SK-N-SH (cell line): ENCODE data around the gene TLE6. TPM values are rescaled to one million over a fixed set of nuclear protein-coding genes. Genes with fewer than 3 reads are reported as not detected.
A peak's percentile ranks its signal among the peaks of the same experiment; 100 is the strongest.

Experiments
- CTCF ChIA-PET: fragments of 300-600, 350-600 bp; formaldehyde crosslinking; extraction: SDS; loops from one replicate; lab custom pipeline; 2021; lab: Yijun Ruan, JAX
- POLR2A ChIA-PET: fragments of 350-600 bp; sonication (Branson Sonifier 250); formaldehyde crosslinking; extraction: SDS; loops from one replicate; lab custom pipeline; 2020; ENCODE audit warnings: antibody characterized with exemption, inconsistent platforms; lab: Yijun Ruan, JAX
- DNase-seq: peaks from one replicate; pipeline ENCODE4 v3.0.0; 2012
- H2AFZ ChIP-seq: fragments of 200-600 bp; sonication (generic); 2 replicates; pipeline ENCODE4 v1.8.1; 2016; ENCODE audit warnings: antibody characterized with exemption, mild to moderate bottlenecking, low read depth
- H3F3A ChIP-seq: fragments of 200-600 bp; sonication (generic); replicated peaks from 2 replicates; pipeline ENCODE3; 2016; ENCODE audit warnings: antibody characterized with exemption, mild to moderate bottlenecking; ENCODE audit not compliant: insufficient read depth
- H3K27ac ChIP-seq, 2 experiments: fragments of 200-500 bp in 1 of 2; fragments of 200-600 bp in 1 of 2; sonication (Bioruptor generic) in 1 of 2; sonication (generic), shearing (Covaris generic) in 1 of 2; 2 replicates each; pipeline versions ENCODE4 v1.5.1 to v1.6.1; 2014 to 2016; ENCODE audit warnings: low read depth in 2 of 2, inconsistent platforms in 1 of 2, low read length in 1 of 2, mild to moderate bottlenecking in 1 of 2, mixed read lengths in 1 of 2
- H3K27me3 ChIP-seq: fragments of 200-600 bp; sonication (generic), shearing (Covaris generic); 2 replicates; pipeline ENCODE4 v1.6.1; 2016; ENCODE audit warnings: mixed run types; ENCODE audit not compliant: insufficient read depth
- H3K36me3 ChIP-seq, 2 experiments: fragments of 200-500 bp in 1 of 2; fragments of 200-600 bp in 1 of 2; sonication (Bioruptor generic) in 1 of 2; sonication (generic) in 1 of 2; replicated peaks in 1 of 2; 2 replicates each; pipeline versions ENCODE3 to v1.5.1; 2014 to 2016; ENCODE audit warnings: low read length in 1 of 2, mild to moderate bottlenecking in 1 of 2; ENCODE audit not compliant: insufficient read depth in 2 of 2, control insufficient read depth in 1 of 2
- H3K4me1 ChIP-seq, 2 experiments: fragments of 200-500 bp in 1 of 2; fragments of 200-600 bp in 1 of 2; sonication (Bioruptor generic) in 1 of 2; sonication (generic), shearing (Covaris generic) in 1 of 2; 2 replicates each; pipeline versions ENCODE4 v1.5.1 to v1.6.1; 2014 to 2016; ENCODE audit warnings: low read depth in 1 of 2, low read length in 1 of 2, mixed run types in 1 of 2; ENCODE audit not compliant: insufficient read depth in 2 of 2, control insufficient read depth in 1 of 2
- H3K4me2 ChIP-seq: fragments of 200-600 bp; sonication (generic), shearing (Covaris generic); 2 replicates; pipeline ENCODE4 v1.6.1; 2017; ENCODE audit warnings: mixed run types
- H3K4me3 ChIP-seq, 2 experiments: fragments of 200-500 bp in 1 of 2; fragments of 200-600 bp in 1 of 2; sonication (Bioruptor generic) in 1 of 2; sonication (generic), shearing (Covaris generic) in 1 of 2; 2 replicates each; pipeline versions ENCODE4 v1.5.1 to v1.8.1; 2014 to 2016; ENCODE audit warnings: low read depth in 2 of 2, inconsistent platforms in 1 of 2, low read length in 1 of 2, mild to moderate bottlenecking in 1 of 2, mixed read lengths in 1 of 2, moderate library complexity in 1 of 2
- H3K79me2 ChIP-seq: fragments of 200-600 bp; sonication (generic); 2 replicates; pipeline ENCODE4 v1.8.1; 2017; ENCODE audit warnings: mild to moderate bottlenecking; ENCODE audit not compliant: insufficient read depth
- H3K9ac ChIP-seq: fragments of 200-600 bp; sonication (generic); 2 replicates; pipeline ENCODE4 v1.6.1; 2017; ENCODE audit warnings: mixed run types
- H3K9me2 ChIP-seq: fragments of 200-600 bp; sonication (generic); 2 replicates; pipeline ENCODE4 v1.6.1; 2017; ENCODE audit warnings: mixed run types
- H3K9me3 ChIP-seq: fragments of 200-600 bp; sonication (generic); 2 replicates; pipeline ENCODE4 v1.6.1; 2017; ENCODE audit warnings: mixed run types, mild to moderate bottlenecking, moderate library complexity
- H4K20me1 ChIP-seq: fragments of 200-600 bp; sonication (generic); 2 replicates; pipeline ENCODE4 v1.6.1; 2017; ENCODE audit warnings: mild to moderate bottlenecking, mixed run types; ENCODE audit not compliant: insufficient read depth
- CHD2 ChIP-seq: fragments of 150-350 bp; IDR thresholded peaks from 2 replicates; pipeline ENCODE4 v1.6.1; 2018; ENCODE audit warnings: low read length; ENCODE audit not compliant: partially characterized antibody
- ELF1 ChIP-seq: IDR thresholded peaks from 2 replicates; pipeline ENCODE4 v1.4.0; 2012
- EP300 ChIP-seq, 2 experiments: IDR thresholded peaks; 2 replicates each; pipeline versions ENCODE4 v1.4.0 to v1.6.1; 2012; ENCODE audit warnings: borderline replicate concordance in 1 of 2, low read depth in 1 of 2, low read length in 1 of 2
- FOSL2 ChIP-seq: IDR thresholded peaks from 2 replicates; pipeline ENCODE4 v1.4.0; 2012; ENCODE audit warnings: low read depth, mild to moderate bottlenecking, moderate library complexity, borderline replicate concordance
- GATA2 ChIP-seq: sonication (generic); formaldehyde crosslinking; IDR thresholded peaks from 2 replicates; pipeline ENCODE4 v1.5.0; 2020; ENCODE audit warnings: mild to moderate bottlenecking, missing genetic modification reagents
- JUND ChIP-seq: IDR thresholded peaks from 2 replicates; pipeline ENCODE4 v1.4.0; 2012
- MEF2A ChIP-seq: IDR thresholded peaks from 2 replicates; pipeline ENCODE4 v1.4.0; 2012; ENCODE audit warnings: low read depth, borderline replicate concordance
- NFIC ChIP-seq: IDR thresholded peaks from 2 replicates; pipeline ENCODE4 v1.4.0; 2012; ENCODE audit warnings: borderline replicate concordance
- NRF1 ChIP-seq: IDR thresholded peaks from 2 replicates; pipeline ENCODE4 v1.6.1; 2012; ENCODE audit warnings: low read depth, mild to moderate bottlenecking, low read length
- POLR2AphosphoS5 ChIP-seq: IDR thresholded peaks from 2 replicates; pipeline ENCODE4 v1.6.1; 2012; ENCODE audit warnings: low read depth, low read length
- RAD21 ChIP-seq: IDR thresholded peaks from 2 replicates; pipeline ENCODE4 v1.6.1; 2012; ENCODE audit warnings: mild to moderate bottlenecking, low read length
- REST ChIP-seq: IDR thresholded peaks from 2 replicates; pipeline ENCODE4 v1.6.1; 2012; ENCODE audit warnings: mild to moderate bottlenecking, low read depth, low read length, moderate library complexity
- RFX5 ChIP-seq: IDR thresholded peaks from 2 replicates; pipeline ENCODE4 v1.6.1; 2012; ENCODE audit warnings: mild to moderate bottlenecking, improper control_type of control experiment, low read length
- SMC3 ChIP-seq: IDR thresholded peaks from 2 replicates; pipeline ENCODE4 v1.6.1; 2012; ENCODE audit warnings: low read depth, low read length, improper control_type of control experiment
- TAF1 ChIP-seq: IDR thresholded peaks from 2 replicates; pipeline ENCODE4 v1.6.1; 2012; ENCODE audit warnings: low read depth, mild to moderate bottlenecking, low read length, moderate library complexity, borderline replicate concordance
- TEAD4 ChIP-seq: IDR thresholded peaks from 2 replicates; pipeline ENCODE4 v1.4.0; 2012; ENCODE audit warnings: mild to moderate bottlenecking, borderline replicate concordance; ENCODE audit not compliant: insufficient read depth
- USF2 ChIP-seq: fragments of 150-350 bp; IDR thresholded peaks from 2 replicates; pipeline ENCODE4 v1.6.1; 2017; ENCODE audit warnings: antibody characterized with exemption, low read length, low read depth, borderline replicate concordance
- WGBS: methylation state at CpG from one replicate; pipeline ENCODE4 v1.1.6; 2017; ENCODE audit warnings: low lambda C conversion rate; 5-methylcytosine and 5-hydroxymethylcytosine counted together
- polyA plus RNA-seq, 3 experiments: library from polyadenylated mRNA; depleted of rRNA; stranded (reverse); fragments of >200 nt; gene quantifications; 2 replicates each; pipeline ENCODE4 v1.2.3, GENCODE V29; 2012
- TF ChIP-seq, protein P1 (sequence below): IDR thresholded peaks from 2 replicates; pipeline ENCODE4 v1.4.0; 2012; ENCODE audit warnings: low read depth, borderline replicate concordance
- TF ChIP-seq, protein P2 (sequence below): IDR thresholded peaks from 2 replicates; pipeline ENCODE4 v1.4.0; 2012; ENCODE audit warnings: low read depth, borderline replicate concordance

The TLE6 gene
- polyA plus RNA-seq, 1 of the 3 experiments (the other 2 are of a cell fraction) = 3.3 TPM

- TF ChIP-seq, protein P1, sequence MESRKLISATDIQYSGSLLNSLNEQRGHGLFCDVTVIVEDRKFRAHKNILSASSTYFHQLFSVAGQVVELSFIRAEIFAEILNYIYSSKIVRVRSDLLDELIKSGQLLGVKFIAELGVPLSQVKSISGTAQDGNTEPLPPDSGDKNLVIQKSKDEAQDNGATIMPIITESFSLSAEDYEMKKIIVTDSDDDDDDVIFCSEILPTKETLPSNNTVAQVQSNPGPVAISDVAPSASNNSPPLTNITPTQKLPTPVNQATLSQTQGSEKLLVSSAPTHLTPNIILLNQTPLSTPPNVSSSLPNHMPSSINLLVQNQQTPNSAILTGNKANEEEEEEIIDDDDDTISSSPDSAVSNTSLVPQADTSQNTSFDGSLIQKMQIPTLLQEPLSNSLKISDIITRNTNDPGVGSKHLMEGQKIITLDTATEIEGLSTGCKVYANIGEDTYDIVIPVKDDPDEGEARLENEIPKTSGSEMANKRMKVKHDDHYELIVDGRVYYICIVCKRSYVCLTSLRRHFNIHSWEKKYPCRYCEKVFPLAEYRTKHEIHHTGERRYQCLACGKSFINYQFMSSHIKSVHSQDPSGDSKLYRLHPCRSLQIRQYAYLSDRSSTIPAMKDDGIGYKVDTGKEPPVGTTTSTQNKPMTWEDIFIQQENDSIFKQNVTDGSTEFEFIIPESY = no peak
- TF ChIP-seq POLR2AphosphoS5 (no peak), RAD21 (no peak), REST (no peak), TEAD4 (no peak), SMC3 (no peak)
These were observed 5.2 kb downstream of the TLE6 start (continued) for GRCh38 chr19:2982561-2982960.

DNA sequence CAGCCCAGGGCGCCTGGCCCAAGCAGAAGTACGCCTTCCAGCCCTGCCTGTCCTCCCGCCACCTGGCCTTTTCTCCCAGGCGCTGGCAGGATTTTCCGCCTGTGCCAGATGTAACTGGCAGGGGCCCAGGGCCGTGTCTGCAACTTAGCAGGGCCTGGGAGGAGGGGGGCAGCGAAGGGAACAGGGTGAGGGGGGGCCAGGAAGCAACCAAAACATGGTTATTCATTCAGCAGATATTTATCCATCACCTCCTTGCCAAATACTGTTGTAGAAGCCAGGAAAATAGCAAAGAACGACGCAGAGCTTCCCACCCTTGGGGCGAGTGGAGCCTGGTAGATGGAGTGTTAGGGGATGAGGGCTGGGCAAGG, 5.6 kb downstream of the TLE6 start:
- H3K27me3 ChIP-seq = no peaks in the 10 kb centered on the region
- no peaks in the 10 kb centered on the region for H3K9me3 ChIP-seq
- no peaks in the 10 kb centered on the region for H3K36me3 ChIP-seq
- CTCF ChIA-PET = interaction anchor here (0.6 to 2.8 kb wide), 8 partner anchors 9 to 1747 kb away, joined by 3 to 8 read pairs (median 4); no protein-coding TSS in a partner anchor
- H3K9me2 ChIP-seq = no peaks in the 10 kb centered on the region
- POLR2A ChIA-PET = interaction anchor here (0.6 to 3.5 kb wide), 4 partner anchors 13 to 79 kb away, joined by 3 to 21 read pairs (median 4); partner anchors contain the start of gene TLE5
- no peaks in the 10 kb centered on the region for H4K20me1 ChIP-seq
- no peak overlapping the region for H3K4me3 ChIP-seq
- peaks cover 13 to 27% of the 10 kb centered on the region in 2 experiments; a peak in 3 of 4 replicates for H3K4me1 ChIP-seq
- H3K79me2 ChIP-seq = no peaks in the 10 kb centered on the region
- H3K9ac ChIP-seq = no peak overlapping the region
- WGBS = 7% methylated on average over 6 of the region's 10 CpGs
- H3F3A ChIP-seq = peaks cover 12% of the 10 kb centered on the region
- H3K4me2 ChIP-seq = peak overlapping the region; percentile 75; the same call in 1 of the 2 replicates
- DNase-seq = peak; percentile 92
- H2AFZ ChIP-seq = peak overlapping the region; percentile 79; the same call in 1 of the 2 replicates
- peak overlapping the region; percentile 60 to 78 for H3K27ac ChIP-seq
- TF ChIP-seq EP300 (IDR thresholded peaks at IDR 0.05; ENCODE audit: borderline replicate concordance in 1 of 2, low read depth in 1 of 2, low read length in 1 of 2) (peak; percentile 71 to 91; a peak in 3 of 4 replicates), RAD21 (no peak; the same call in 1 of the 2 replicates), USF2 (no peak), GATA2 (peak; percentile 72), ELF1 (no peak; the same call in 1 of the 2 replicates), JUND (no peak; the same call in 1 of the 2 replicates), RFX5 (no peak), POLR2AphosphoS5 (peak; percentile 63; the same call in 1 of the 2 replicates), REST (0 out of 2 replicates have a peak, but pooled peaks have one; percentile 20), FOSL2 (peak; percentile 56; the same call in 1 of the 2 replicates), MEF2A (no peak), CHD2 (peak; percentile 85), NRF1 (no peak), TAF1 (peak; percentile 30; the same call in 1 of the 2 replicates), NFIC (peak; percentile 97)
- TF ChIP-seq, protein P2, sequence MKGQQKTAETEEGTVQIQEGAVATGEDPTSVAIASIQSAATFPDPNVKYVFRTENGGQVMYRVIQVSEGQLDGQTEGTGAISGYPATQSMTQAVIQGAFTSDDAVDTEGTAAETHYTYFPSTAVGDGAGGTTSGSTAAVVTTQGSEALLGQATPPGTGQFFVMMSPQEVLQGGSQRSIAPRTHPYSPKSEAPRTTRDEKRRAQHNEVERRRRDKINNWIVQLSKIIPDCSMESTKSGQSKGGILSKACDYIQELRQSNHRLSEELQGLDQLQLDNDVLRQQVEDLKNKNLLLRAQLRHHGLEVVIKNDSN = no peak
